ENCODE data around the gene FERMT2.
A peak's percentile ranks its signal among the peaks of the same experiment; 100 is the strongest.

The FERMT2 gene

DNA sequence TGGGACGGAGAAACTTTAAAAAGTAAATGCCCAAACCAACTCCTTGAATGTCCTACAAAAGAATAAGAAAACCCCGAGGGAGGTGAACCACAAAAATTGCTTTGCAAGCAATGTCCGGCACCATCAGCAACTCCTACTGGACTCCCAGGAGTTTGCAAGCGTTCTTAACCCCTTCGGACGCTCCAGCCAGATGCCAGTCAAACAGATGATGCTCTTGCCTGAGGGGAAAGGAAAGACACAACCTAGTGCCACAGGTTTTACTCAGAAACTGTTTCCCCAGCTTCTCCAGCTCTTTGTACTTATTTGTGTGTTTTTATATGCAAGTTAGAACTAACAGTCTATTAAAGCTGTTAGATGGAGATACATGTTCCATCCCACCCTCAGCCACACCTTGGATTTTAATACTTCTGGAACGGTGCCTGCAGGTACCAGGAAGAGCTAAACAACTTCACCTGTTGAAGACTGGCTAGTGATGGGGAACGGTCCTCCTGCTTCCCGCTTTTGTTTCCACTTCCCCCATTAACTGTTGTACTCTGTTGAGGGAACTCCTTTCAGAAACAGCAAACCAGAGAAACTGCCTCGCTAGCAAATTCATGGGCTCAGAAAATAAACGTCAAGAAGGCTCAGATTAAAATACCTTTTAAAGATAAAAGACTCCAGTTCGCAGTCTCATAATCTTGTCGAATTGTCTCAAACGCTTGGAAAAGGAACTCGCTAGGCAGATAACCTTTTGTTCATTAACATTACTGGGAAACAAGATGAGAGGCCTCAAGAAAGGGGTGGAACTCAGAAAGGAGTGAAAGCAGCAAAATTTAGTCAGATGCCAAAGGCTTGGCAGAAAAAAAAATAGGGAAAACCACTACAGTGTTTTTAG, 1.1 kb upstream of the FERMT2 start:
- TF ChIP-seq EZH2phosphoT487 (IDR thresholded peaks at IDR 0.05; ENCODE audit: borderline replicate concordance, low read length) = 0 out of 2 replicates have a peak, but pooled peaks have one; percentile 70
- TF ChIP-seq, protein P1, sequence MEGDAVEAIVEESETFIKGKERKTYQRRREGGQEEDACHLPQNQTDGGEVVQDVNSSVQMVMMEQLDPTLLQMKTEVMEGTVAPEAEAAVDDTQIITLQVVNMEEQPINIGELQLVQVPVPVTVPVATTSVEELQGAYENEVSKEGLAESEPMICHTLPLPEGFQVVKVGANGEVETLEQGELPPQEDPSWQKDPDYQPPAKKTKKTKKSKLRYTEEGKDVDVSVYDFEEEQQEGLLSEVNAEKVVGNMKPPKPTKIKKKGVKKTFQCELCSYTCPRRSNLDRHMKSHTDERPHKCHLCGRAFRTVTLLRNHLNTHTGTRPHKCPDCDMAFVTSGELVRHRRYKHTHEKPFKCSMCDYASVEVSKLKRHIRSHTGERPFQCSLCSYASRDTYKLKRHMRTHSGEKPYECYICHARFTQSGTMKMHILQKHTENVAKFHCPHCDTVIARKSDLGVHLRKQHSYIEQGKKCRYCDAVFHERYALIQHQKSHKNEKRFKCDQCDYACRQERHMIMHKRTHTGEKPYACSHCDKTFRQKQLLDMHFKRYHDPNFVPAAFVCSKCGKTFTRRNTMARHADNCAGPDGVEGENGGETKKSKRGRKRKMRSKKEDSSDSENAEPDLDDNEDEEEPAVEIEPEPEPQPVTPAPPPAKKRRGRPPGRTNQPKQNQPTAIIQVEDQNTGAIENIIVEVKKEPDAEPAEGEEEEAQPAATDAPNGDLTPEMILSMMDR (IDR thresholded peaks at IDR 0.05; ENCODE audit: low read depth, low read length, poor library complexity, severe bottlenecking) = no peak
- Histone ChIP-seq H3K36me3 (ENCODE audit: control insufficient read depth, low read length) (no peaks in the 10 kb centered on the region), H4K20me1 (ENCODE audit: control insufficient read depth, insufficient read depth, low read depth, low read length) (no peaks in the 10 kb centered on the region), H3K9me2 (replicated peaks; ENCODE audit: control insufficient read depth, low read length) (no peaks in the 10 kb centered on the region), H3K4me2 (ENCODE audit: low read length) (peak overlapping the region; percentile 57), H3K9me3 (ENCODE audit: control insufficient read depth, insufficient read depth, low read length) (no peaks in the 10 kb centered on the region), H3K4me1 (ENCODE audit: control insufficient read depth, low read length) (peaks cover 10% of the 10 kb centered on the region), H3F3A (ENCODE audit: control insufficient read depth, insufficient read depth) (no peaks in the 10 kb centered on the region), H3K4me3 (ENCODE audit: low read length) (peak overlapping the region; percentile 36; the same call in 1 of the 2 replicates), H3K79me2 (ENCODE audit: control insufficient read depth, low read length) (no peaks in the 10 kb centered on the region), H3K27me3 (ENCODE audit: control insufficient read depth, low read length) (peaks cover 68% of the 10 kb centered on the region), H3K27ac (ENCODE audit: low read depth, low read length) (no peak overlapping the region)

DNA sequence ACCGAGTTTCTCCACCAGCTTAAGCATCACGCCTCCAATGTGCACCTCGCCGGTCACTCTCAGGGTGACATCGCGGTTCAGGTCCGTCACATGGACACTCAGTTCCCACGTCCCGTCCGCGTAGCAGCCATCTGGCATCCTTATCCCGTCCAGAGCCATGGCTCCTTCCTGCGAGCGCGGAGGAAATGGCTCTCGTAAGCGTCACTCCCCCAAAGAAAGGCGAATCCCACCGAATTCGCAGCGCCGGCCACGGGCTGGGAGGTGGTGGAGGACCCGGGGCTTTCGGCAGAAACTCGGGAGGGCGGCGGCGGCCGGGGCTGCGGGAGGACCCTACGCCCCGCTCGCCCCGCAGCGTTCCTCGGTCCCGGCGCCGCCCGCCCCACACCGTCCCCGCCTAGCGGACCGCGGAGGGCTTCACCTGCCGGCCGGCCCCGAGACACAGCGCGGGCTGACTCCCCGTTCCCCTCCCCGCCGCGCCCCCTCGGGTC, 396 bp downstream of the FERMT2 start:
- no peaks in the 10 kb centered on the region for H3K79me2 ChIP-seq (ENCODE audit: control insufficient read depth, low read length)
- H3K27ac ChIP-seq (ENCODE audit: low read depth, low read length) = no peak overlapping the region
- H3K4me2 ChIP-seq (ENCODE audit: low read length) = peak overlapping the region; percentile 56
- no peaks in the 10 kb centered on the region for H3K9me3 ChIP-seq (ENCODE audit: control insufficient read depth, insufficient read depth, low read length)
- peaks cover 68% of the 10 kb centered on the region for H3K27me3 ChIP-seq (ENCODE audit: control insufficient read depth, low read length)
- H3K4me1 ChIP-seq (ENCODE audit: control insufficient read depth, low read length) = peaks cover 10% of the 10 kb centered on the region
- no peaks in the 10 kb centered on the region for H4K20me1 ChIP-seq (ENCODE audit: control insufficient read depth, insufficient read depth, low read depth, low read length)
- H3F3A ChIP-seq (ENCODE audit: control insufficient read depth, insufficient read depth) = no peaks in the 10 kb centered on the region
- no peaks in the 10 kb centered on the region for H3K36me3 ChIP-seq (ENCODE audit: control insufficient read depth, low read length)
- H3K4me3 ChIP-seq (ENCODE audit: low read length) = peak overlapping the region; percentile 53
- H3K9me2 ChIP-seq (replicated peaks; ENCODE audit: control insufficient read depth, low read length) = no peaks in the 10 kb centered on the region
- TF ChIP-seq EZH2phosphoT487 (IDR thresholded peaks at IDR 0.05; ENCODE audit: borderline replicate concordance, low read length) = 0 out of 2 replicates have a peak, but pooled peaks have one; percentile 27
- TF ChIP-seq, protein P1 (IDR thresholded peaks at IDR 0.05; ENCODE audit: low read depth, low read length, poor library complexity, severe bottlenecking) = no peak

DNA sequence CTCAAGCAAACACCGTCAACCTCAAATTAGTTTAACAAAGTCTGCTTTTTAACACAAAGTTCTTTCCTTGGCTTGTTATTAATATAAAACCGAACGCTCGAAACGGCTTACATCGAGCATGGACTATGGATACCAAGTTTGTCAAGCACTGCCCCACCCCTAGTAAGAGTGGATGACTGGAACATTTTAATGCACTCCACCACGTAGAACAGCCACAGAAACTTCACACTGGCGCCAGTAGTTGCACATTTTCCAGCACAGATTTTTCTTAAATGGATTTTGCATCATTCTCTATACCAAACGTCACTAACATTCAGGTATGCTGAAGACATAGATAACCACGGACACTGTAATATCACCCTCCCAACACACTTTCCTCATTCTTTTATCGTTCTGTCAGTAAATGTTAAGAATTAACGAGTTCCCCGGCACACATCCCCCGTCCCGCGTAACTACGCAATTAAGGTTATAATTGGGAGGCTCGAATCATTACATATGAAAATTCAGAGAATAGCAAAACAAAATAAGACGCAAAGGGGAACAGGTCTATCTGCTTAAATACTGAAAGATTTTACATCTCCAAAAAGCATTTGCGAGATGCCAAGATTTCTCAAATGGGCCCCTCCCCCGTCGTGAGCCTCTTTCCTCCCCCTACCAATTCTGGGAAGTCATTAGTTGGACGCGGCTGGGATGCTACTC, 990 bp downstream of the FERMT2 start:
- H3K36me3 ChIP-seq (ENCODE audit: control insufficient read depth, low read length) = no peaks in the 10 kb centered on the region
- no peaks in the 10 kb centered on the region for H3F3A ChIP-seq (ENCODE audit: control insufficient read depth, insufficient read depth)
- peak overlapping the region; percentile 53 for H3K4me3 ChIP-seq (ENCODE audit: low read length)
- no peaks in the 10 kb centered on the region for H3K9me3 ChIP-seq (ENCODE audit: control insufficient read depth, insufficient read depth, low read length)
- H4K20me1 ChIP-seq (ENCODE audit: control insufficient read depth, insufficient read depth, low read depth, low read length) = no peaks in the 10 kb centered on the region
- H3K4me2 ChIP-seq (ENCODE audit: low read length) = peak overlapping the region; percentile 56
- H3K4me1 ChIP-seq (ENCODE audit: control insufficient read depth, low read length) = peaks cover 10% of the 10 kb centered on the region
- H3K27me3 ChIP-seq (ENCODE audit: control insufficient read depth, low read length) = peaks cover 65% of the 10 kb centered on the region
- H3K79me2 ChIP-seq (ENCODE audit: control insufficient read depth, low read length) = no peaks in the 10 kb centered on the region
- H3K9me2 ChIP-seq (replicated peaks; ENCODE audit: control insufficient read depth, low read length) = no peaks in the 10 kb centered on the region
- TF ChIP-seq, protein P1 (IDR thresholded peaks at IDR 0.05; ENCODE audit: low read depth, low read length, poor library complexity, severe bottlenecking) = no peak
- peak; percentile 30; the same call in 1 of the 2 replicates for TF ChIP-seq EZH2phosphoT487 (IDR thresholded peaks at IDR 0.05; ENCODE audit: borderline replicate concordance, low read length)
- no peak overlapping the region for H3K27ac ChIP-seq (ENCODE audit: low read depth, low read length)
